HEK293 (cell line): ENCODE data around the gene CCNI.

Experiments used
- CTCF ChIA-PET: fragments of 350-600 bp; formaldehyde crosslinking; extraction: SDS; loops from one replicate; lab custom pipeline; 2021; ENCODE audit warnings: antibody characterized with exemption; lab: Yijun Ruan, JAX
- POLR2A ChIA-PET: fragments of 300-600 bp; formaldehyde crosslinking; extraction: SDS; loops from one replicate; lab custom pipeline; 2020; ENCODE audit warnings: antibody characterized with exemption, inconsistent platforms; lab: Yijun Ruan, JAX
- H3K27ac ChIP-seq: fragments of 200-500 bp; sonication (Bioruptor generic); 2 replicates; pipeline ENCODE4 v1.5.1; 2014; ENCODE audit warnings: low read depth, low read length, control low read depth, inconsistent platforms; ENCODE audit errors: extremely low read depth
- H3K36me3 ChIP-seq, 2 experiments: fragments of 200-500 bp in 1 of 2; sonication (Bioruptor generic) in 1 of 2; 1 replicate in 1 of 2; 2 replicates in 1 of 2; pipeline ENCODE4 v1.5.1; 2014 to 2017; ENCODE audit warnings: inconsistent platforms in 2 of 2, low read length in 2 of 2; ENCODE audit not compliant: control insufficient read depth in 2 of 2, insufficient read depth in 1 of 2
- H3K4me1 ChIP-seq: fragments of 200-500 bp; sonication (Bioruptor generic); 2 replicates; pipeline ENCODE4 v1.5.1; 2014; ENCODE audit warnings: mild to moderate bottlenecking, low read length, inconsistent platforms; ENCODE audit not compliant: control insufficient read depth, insufficient read depth
- H3K4me3 ChIP-seq: 2 replicates; pipeline ENCODE4 v1.5.1; 2011; ENCODE audit warnings: low read depth, mild to moderate bottlenecking, control low read depth, low read length, moderate library complexity
- H3K9me3 ChIP-seq: fragments of 200-500 bp; sonication (Bioruptor generic); 2 replicates; pipeline ENCODE4 v1.5.1; 2014; ENCODE audit warnings: low read depth, low read length, inconsistent platforms; ENCODE audit not compliant: control insufficient read depth, insufficient read depth
- BCL11B ChIP-seq: fragments of 450-650 bp; formaldehyde crosslinking; IDR thresholded peaks from 2 replicates; pipeline ENCODE4 v1.5.1; 2016; ENCODE audit warnings: low read depth, missing biosample characterization, missing genetic modification characterization
- IKZF3 ChIP-seq: fragments of 450-650 bp; IDR thresholded peaks from 2 replicates; pipeline ENCODE4 v1.5.0; 2018; ENCODE audit warnings: missing biosample characterization, mild to moderate bottlenecking, missing genetic modification characterization, moderate library complexity
- SCRT1 ChIP-seq: fragments of 450-650 bp; formaldehyde crosslinking; IDR thresholded peaks from 2 replicates; pipeline ENCODE4 v1.5.1; 2016; ENCODE audit warnings: missing biosample characterization, missing genetic modification characterization, borderline replicate concordance
- SP2 ChIP-seq: fragments of 450-650 bp; formaldehyde crosslinking; IDR thresholded peaks from 2 replicates; pipeline ENCODE4 v1.5.1; 2016; ENCODE audit warnings: missing biosample characterization, missing genetic modification characterization
- ZBTB7A ChIP-seq: fragments of 450-650 bp; formaldehyde crosslinking; IDR thresholded peaks from 2 replicates; pipeline ENCODE4 v1.5.1; 2016; ENCODE audit warnings: low read depth, missing biosample characterization, missing genetic modification characterization
- ZFP3 ChIP-seq: fragments of 450-650 bp; formaldehyde crosslinking; IDR thresholded peaks from 2 replicates; pipeline ENCODE4 v1.5.1; 2016; ENCODE audit warnings: low read depth, missing biosample characterization, missing genetic modification characterization
- ZNF174 ChIP-seq: fragments of 450-650 bp; formaldehyde crosslinking; IDR thresholded peaks from 2 replicates; pipeline ENCODE4 v1.5.0; 2017; ENCODE audit warnings: missing biosample characterization, mild to moderate bottlenecking, missing genetic modification characterization
- ZNF184 ChIP-seq: fragments of 450-650 bp; IDR thresholded peaks from 2 replicates; pipeline ENCODE4 v1.5.1; 2018; ENCODE audit warnings: missing biosample characterization, mild to moderate bottlenecking, missing genetic modification characterization
- ZNF48 ChIP-seq: fragments of 450-650 bp; formaldehyde crosslinking; IDR thresholded peaks from 2 replicates; pipeline ENCODE4 v1.5.1; 2016; ENCODE audit warnings: missing biosample characterization, missing genetic modification characterization
- ZNF610 ChIP-seq: fragments of 450-650 bp; formaldehyde crosslinking; IDR thresholded peaks from 2 replicates; pipeline ENCODE4 v1.5.1; 2016; ENCODE audit warnings: missing biosample characterization, missing genetic modification characterization, borderline replicate concordance
- ZNF623 ChIP-seq: fragments of 450-650 bp; formaldehyde crosslinking; IDR thresholded peaks from 2 replicates; pipeline ENCODE4 v1.5.1; 2016; ENCODE audit warnings: missing biosample characterization, missing genetic modification characterization
- ZNF664 ChIP-seq: fragments of 450-650 bp; formaldehyde crosslinking; IDR thresholded peaks from 2 replicates; pipeline ENCODE4 v1.5.1; 2016; ENCODE audit warnings: missing biosample characterization, missing genetic modification characterization
- ZNF785 ChIP-seq: fragments of 450-650 bp; formaldehyde crosslinking; IDR thresholded peaks from 2 replicates; pipeline ENCODE4 v1.5.1; 2016; ENCODE audit warnings: missing biosample characterization, missing genetic modification characterization
- TF ChIP-seq, protein P1 (sequence below): fragments of 450-650 bp; formaldehyde crosslinking; IDR thresholded peaks from 2 replicates; pipeline ENCODE4 v1.5.1; 2016; ENCODE audit warnings: missing biosample characterization, missing genetic modification characterization
- TF ChIP-seq, protein P2 (sequence below): fragments of 450-650 bp; formaldehyde crosslinking; IDR thresholded peaks from 2 replicates; pipeline ENCODE4 v1.5.1; 2016; ENCODE audit warnings: missing biosample characterization, missing genetic modification characterization, low read depth
- TF ChIP-seq, protein P3 (sequence below): fragments of 450-650 bp; formaldehyde crosslinking; IDR thresholded peaks from 2 replicates; pipeline ENCODE4 v1.5.1; 2016; ENCODE audit warnings: missing biosample characterization, missing genetic modification characterization
- TF ChIP-seq, protein P4 (sequence below): fragments of 450-650 bp; formaldehyde crosslinking; IDR thresholded peaks from 2 replicates; pipeline ENCODE4 v1.5.1; 2016; ENCODE audit warnings: missing biosample characterization, missing genetic modification characterization
- TF ChIP-seq, protein P5 (sequence below): fragments of 450-650 bp; formaldehyde crosslinking; IDR thresholded peaks from 2 replicates; pipeline ENCODE4 v1.5.1; 2017; ENCODE audit warnings: missing biosample characterization, missing genetic modification characterization
- TF ChIP-seq, protein P6 (sequence below): fragments of 450-650 bp; formaldehyde crosslinking; IDR thresholded peaks from 2 replicates; pipeline ENCODE4 v1.5.1; 2016; ENCODE audit warnings: missing biosample characterization, missing genetic modification characterization, low read depth

Gene CCNI

DNA sequence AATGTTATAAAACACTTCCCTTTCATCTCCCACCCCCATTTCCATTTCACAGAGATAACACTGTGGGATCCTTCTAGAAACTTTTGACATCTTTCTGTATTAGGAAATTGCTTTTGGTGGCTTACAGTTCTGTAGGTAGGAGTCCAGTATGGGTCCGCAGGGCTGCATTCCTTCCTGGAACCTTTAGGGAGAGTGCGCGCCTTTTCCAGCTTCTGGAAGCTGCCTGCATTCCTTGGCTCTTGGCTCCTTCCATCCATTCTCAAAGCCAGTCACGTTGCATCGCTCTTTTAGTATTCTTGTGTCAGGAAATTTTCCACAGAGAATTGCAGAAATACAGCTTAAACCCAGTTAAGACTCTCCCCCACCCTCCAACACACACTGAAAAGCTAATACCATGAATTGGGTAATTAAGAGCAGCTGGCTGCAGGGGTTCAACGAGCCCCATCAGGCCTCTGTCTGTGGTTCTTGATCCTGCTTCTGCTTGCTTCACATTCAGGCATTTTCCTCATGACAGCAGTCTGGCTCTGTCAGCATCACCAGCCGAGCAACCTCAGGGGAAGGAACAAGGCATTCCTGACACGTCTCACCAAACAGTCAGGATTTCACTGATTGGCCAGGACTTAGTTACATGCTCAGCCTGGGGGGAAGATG, 77.4 kb downstream of the CCNI start (continued):
- TF ChIP-seq, protein P1, sequence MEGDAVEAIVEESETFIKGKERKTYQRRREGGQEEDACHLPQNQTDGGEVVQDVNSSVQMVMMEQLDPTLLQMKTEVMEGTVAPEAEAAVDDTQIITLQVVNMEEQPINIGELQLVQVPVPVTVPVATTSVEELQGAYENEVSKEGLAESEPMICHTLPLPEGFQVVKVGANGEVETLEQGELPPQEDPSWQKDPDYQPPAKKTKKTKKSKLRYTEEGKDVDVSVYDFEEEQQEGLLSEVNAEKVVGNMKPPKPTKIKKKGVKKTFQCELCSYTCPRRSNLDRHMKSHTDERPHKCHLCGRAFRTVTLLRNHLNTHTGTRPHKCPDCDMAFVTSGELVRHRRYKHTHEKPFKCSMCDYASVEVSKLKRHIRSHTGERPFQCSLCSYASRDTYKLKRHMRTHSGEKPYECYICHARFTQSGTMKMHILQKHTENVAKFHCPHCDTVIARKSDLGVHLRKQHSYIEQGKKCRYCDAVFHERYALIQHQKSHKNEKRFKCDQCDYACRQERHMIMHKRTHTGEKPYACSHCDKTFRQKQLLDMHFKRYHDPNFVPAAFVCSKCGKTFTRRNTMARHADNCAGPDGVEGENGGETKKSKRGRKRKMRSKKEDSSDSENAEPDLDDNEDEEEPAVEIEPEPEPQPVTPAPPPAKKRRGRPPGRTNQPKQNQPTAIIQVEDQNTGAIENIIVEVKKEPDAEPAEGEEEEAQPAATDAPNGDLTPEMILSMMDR (tag by site-specific recombination) = no peak
- TF ChIP-seq, protein P2, sequence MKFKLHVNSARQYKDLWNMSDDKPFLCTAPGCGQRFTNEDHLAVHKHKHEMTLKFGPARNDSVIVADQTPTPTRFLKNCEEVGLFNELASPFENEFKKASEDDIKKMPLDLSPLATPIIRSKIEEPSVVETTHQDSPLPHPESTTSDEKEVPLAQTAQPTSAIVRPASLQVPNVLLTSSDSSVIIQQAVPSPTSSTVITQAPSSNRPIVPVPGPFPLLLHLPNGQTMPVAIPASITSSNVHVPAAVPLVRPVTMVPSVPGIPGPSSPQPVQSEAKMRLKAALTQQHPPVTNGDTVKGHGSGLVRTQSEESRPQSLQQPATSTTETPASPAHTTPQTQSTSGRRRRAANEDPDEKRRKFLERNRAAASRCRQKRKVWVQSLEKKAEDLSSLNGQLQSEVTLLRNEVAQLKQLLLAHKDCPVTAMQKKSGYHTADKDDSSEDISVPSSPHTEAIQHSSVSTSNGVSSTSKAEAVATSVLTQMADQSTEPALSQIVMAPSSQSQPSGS = no peak
- no peak for TF ChIP-seq ZNF664 (tag by site-specific recombination)
- TF ChIP-seq, protein P3, sequence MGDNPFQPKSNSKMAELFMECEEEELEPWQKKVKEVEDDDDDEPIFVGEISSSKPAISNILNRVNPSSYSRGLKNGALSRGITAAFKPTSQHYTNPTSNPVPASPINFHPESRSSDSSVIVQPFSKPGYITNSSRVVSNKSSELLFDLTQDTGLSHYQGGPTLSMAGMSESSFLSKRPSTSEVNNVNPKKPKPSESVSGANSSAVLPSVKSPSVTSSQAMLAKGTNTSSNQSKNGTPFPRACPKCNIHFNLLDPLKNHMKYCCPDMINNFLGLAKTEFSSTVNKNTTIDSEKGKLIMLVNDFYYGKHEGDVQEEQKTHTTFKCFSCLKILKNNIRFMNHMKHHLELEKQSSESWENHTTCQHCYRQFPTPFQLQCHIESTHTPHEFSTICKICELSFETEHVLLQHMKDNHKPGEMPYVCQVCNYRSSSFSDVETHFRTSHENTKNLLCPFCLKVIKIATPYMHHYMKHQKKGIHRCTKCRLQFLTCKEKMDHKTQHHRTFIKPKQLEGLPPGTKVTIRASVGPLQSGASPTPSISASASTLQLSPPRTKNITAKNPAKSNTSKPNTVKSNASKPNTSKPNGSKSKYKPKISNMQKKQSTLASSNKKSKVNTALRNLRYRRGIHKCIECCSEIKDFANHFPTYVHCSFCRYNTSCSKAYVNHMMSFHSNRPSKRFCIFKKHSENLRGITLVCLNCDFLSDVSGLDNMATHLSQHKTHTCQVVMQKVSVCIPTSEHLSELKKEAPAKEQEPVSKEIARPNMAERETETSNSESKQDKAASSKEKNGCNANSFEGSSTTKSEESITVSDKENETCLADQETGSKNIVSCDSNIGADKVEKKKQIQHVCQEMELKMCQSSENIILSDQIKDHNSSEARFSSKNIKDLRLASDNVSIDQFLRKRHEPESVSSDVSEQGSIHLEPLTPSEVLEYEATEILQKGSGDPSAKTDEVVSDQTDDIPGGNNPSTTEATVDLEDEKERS (tag by site-specific recombination) = no peak
- no peak for TF ChIP-seq ZNF785 (tag by site-specific recombination)
- TF ChIP-seq BCL11B (tag by site-specific recombination) = no peak

DNA sequence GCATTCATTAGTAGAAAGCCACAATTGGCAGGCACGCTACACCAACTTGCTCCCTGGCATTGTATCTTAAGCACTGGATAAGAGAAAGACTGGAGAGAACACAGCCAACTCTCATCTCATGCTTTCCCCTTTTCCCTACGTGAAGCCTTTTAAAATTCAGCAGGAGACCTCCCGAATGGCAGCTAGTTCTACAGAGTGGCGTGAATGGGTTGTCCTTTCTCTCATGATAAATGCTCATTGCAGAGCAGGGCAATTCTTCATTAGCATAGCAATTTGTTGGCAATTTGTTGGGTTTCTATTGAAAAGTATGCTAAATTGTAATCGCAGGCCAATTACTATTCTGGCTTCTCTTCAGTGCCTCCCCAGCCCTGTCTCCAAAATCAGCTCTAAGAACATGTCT, 78.3 kb downstream of the CCNI start:
- no peak overlapping the region for H3K27ac ChIP-seq
- H3K9me3 ChIP-seq = no peaks in the 10 kb centered on the region
- peaks cover 0 to 45% of the 10 kb centered on the region in 2 experiments; a peak in 1 of 3 replicates for H3K36me3 ChIP-seq
- ChIA-PET CTCF (no interaction called here), POLR2A (no interaction called here)
- no peak overlapping the region for H3K4me3 ChIP-seq
- no peaks in the 10 kb centered on the region for H3K4me1 ChIP-seq
- TF ChIP-seq ZNF610 (no peak), SCRT1 (no peak), ZFP3 (no peak), ZBTB7A (tag by site-specific recombination) (no peak), IKZF3 (no peak), ZNF174 (no peak), ZNF184 (tag by site-specific recombination) (no peak), ZNF623 (tag by site-specific recombination) (no peak), SP2 (tag by site-specific recombination) (no peak), ZNF48 (tag by site-specific recombination) (no peak)
- TF ChIP-seq, protein P4, sequence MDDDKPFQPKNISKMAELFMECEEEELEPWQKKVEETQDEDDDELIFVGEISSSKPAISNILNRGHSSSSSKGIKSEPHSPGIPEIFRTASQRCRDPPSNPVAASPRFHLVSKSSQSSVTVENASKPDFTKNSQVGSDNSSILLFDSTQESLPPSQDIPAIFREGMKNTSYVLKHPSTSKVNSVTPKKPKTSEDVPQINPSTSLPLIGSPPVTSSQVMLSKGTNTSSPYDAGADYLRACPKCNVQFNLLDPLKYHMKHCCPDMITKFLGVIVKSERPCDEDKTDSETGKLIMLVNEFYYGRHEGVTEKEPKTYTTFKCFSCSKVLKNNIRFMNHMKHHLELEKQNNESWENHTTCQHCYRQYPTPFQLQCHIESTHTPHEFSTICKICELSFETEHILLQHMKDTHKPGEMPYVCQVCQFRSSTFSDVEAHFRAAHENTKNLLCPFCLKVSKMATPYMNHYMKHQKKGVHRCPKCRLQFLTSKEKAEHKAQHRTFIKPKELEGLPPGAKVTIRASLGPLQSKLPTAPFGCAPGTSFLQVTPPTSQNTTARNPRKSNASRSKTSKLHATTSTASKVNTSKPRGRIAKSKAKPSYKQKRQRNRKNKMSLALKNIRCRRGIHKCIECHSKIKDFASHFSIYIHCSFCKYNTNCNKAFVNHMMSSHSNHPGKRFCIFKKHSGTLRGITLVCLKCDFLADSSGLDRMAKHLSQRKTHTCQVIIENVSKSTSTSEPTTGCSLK (tag by site-specific recombination) = no peak
- TF ChIP-seq, protein P5, sequence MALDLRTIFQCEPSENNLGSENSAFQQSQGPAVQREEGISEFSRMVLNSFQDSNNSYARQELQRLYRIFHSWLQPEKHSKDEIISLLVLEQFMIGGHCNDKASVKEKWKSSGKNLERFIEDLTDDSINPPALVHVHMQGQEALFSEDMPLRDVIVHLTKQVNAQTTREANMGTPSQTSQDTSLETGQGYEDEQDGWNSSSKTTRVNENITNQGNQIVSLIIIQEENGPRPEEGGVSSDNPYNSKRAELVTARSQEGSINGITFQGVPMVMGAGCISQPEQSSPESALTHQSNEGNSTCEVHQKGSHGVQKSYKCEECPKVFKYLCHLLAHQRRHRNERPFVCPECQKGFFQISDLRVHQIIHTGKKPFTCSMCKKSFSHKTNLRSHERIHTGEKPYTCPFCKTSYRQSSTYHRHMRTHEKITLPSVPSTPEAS (tag by site-specific recombination) = no peak
- TF ChIP-seq, protein P6, sequence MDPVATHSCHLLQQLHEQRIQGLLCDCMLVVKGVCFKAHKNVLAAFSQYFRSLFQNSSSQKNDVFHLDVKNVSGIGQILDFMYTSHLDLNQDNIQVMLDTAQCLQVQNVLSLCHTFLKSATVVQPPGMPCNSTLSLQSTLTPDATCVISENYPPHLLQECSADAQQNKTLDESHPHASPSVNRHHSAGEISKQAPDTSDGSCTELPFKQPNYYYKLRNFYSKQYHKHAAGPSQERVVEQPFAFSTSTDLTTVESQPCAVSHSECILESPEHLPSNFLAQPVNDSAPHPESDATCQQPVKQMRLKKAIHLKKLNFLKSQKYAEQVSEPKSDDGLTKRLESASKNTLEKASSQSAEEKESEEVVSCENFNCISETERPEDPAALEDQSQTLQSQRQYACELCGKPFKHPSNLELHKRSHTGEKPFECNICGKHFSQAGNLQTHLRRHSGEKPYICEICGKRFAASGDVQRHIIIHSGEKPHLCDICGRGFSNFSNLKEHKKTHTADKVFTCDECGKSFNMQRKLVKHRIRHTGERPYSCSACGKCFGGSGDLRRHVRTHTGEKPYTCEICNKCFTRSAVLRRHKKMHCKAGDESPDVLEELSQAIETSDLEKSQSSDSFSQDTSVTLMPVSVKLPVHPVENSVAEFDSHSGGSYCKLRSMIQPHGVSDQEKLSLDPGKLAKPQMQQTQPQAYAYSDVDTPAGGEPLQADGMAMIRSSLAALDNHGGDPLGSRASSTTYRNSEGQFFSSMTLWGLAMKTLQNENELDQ (tag by site-specific recombination) = no peak
